GM13977 (cell line): ENCODE results near the gene CABLES1.

ENCODE experiments used
- DNase-seq: peaks from one replicate; pipeline ENCODE4 v3.0.0; 2012; ENCODE audit warnings: low spot score
- in situ Hi-C: fragments of 300-500 bp; cut with MboI; formaldehyde crosslinking; loops from one replicate; pipeline ENCODE4 v1.12.0; 2022; ENCODE audit warnings: low sequenced_read_pairs, low pct_unique_long_range_greater_than_20kb, mixed read lengths, inconsistent platforms; ENCODE audit not compliant: unreplicated experiment
- TF ChIP-seq, protein P1 (sequence below): IDR thresholded peaks from 2 replicates; pipeline ENCODE4 v1.5.1; 2012; ENCODE audit warnings: mild to moderate bottlenecking, control low read depth; ENCODE audit not compliant: insufficient read depth; ENCODE audit errors: extremely low read depth, missing control alignments

CABLES1 gene

DNA sequence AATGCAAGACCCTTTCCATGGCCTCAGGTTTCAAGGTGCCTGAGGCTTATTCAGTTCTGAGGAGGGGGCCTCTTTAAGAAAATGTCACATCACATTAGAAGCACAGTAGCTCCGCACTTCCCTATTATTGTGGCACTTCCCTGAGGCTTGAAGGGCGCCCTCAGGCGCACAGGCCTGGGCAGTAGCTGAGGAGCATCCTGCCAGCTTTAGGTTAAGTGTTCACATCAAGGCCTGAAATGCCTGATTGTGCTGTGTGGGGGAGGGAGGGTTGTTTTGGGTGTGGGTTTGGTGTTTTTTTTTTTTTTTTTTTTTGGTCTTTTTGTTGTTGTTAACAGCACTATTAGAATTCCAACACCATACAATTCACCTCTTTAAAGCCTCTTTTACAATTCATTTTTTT is 107.9 kb downstream of the CABLES1 start:
- TF ChIP-seq, protein P1, sequence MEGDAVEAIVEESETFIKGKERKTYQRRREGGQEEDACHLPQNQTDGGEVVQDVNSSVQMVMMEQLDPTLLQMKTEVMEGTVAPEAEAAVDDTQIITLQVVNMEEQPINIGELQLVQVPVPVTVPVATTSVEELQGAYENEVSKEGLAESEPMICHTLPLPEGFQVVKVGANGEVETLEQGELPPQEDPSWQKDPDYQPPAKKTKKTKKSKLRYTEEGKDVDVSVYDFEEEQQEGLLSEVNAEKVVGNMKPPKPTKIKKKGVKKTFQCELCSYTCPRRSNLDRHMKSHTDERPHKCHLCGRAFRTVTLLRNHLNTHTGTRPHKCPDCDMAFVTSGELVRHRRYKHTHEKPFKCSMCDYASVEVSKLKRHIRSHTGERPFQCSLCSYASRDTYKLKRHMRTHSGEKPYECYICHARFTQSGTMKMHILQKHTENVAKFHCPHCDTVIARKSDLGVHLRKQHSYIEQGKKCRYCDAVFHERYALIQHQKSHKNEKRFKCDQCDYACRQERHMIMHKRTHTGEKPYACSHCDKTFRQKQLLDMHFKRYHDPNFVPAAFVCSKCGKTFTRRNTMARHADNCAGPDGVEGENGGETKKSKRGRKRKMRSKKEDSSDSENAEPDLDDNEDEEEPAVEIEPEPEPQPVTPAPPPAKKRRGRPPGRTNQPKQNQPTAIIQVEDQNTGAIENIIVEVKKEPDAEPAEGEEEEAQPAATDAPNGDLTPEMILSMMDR = no peak
- no peak for DNase-seq
- in situ Hi-C loops = no loop called here

DNA sequence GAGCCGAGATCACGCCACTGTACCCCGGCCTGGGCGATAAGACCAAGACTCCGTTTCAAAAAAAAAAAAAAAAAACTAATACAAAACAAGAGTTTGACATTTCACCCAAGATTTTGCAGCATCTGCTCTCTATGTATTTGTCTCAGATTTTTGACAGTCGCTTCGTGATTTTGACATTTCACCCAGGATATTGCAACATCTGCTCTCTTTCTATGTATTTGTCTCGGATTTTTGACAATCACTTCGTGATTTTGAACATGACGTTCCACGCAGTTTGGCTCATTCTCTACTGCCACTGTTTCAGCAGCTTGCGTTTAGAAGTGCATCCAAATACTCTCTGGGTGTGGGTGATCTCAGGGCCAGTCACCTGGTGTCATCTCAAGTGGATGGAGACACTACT is 108.5 kb downstream of the CABLES1 start:
- TF ChIP-seq, protein P1 = no peak
- DNase-seq = no peak
- in situ Hi-C loops = no loop called here

DNA sequence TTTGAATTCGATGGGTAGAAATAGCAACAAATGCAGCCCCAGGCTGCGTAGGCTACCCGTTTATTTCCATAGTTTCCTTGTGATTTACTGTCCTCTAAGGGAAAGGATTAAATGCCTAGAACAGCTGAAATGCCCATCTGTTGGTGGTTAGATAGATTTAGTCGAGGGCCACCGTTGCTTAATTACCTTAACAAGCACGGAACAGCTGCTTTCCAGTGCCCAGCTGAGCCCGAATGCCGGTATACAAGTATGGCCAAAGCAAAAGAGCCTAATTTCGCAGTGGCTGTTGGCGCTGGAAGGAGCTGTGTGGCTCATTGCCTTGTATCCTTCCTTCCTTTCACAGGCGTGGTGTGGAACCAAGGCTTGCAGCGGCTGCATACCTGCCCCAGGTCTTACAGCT is 109.1 kb downstream of the CABLES1 start:
- in situ Hi-C loops = no loop called here
- no peak for DNase-seq
- TF ChIP-seq, protein P1 = no peak

DNA sequence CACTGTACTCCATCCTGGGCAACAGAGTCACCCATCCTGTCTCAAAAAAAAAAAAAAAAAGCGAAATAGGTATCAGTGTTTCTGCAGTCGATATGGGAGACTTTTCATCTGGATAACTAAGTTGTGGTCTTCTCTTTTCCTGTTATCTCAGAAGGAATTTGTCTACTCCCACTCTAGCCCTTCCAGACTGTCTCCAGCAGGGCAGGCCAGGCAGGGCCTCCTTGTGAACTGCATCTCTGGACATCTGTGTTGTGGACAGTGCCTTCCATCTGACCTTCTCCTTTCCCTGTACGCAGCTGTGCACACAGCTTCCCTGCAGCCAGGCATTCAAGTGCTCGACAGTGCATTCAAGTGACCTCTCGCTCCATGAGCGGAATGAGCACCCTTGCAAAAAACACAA is 110.2 kb downstream of the CABLES1 start:
- no peak for DNase-seq
- in situ Hi-C loops = no loop called here
- TF ChIP-seq, protein P1 = no peak

DNA sequence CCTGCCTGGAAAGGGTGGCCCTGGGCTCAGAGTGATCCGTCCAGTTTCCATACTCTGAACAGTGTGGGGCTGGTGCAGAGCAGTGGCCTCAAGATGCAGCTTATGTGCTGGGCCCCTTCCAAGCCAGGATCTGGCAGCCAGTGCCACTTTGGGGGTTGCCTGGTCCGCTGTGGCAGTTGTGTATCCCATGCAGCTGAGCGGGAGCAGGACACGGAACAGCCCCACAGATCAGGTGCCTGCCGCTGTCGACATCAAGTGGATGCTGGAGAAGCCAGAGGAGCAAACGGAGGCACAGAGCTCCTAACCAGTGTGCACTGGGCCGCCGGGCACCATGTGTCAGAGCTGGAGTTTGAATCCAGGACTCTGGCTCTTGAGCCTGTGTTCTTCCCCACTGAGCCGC is 112.0 kb downstream of the CABLES1 start:
- TF ChIP-seq, protein P1 = no peak
- no peak for DNase-seq
- in situ Hi-C loops = no loop called here

DNA sequence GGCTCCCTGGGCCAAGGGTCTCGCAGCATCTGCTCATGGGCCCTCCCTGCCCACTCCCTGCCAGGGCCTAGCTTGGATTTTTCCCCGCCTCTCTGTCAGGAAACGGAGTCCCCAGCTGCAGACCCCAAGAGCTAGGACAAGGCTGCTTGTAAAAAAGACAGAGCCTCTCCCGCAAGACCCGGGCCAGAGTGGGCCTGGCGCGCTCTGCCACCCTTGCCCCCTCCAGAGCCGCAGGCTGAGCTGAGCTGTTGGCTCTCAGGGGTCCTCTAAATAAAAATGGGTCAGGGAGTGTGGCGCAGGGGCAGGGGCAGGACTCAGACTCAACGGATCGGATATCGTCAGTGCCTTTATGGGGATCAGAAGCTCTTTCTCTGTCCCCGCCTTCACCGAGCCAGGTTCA is 112.6 kb downstream of the CABLES1 start:
- TF ChIP-seq, protein P1 = no peak
- no peak for DNase-seq
- in situ Hi-C loops = no loop called here

DNA sequence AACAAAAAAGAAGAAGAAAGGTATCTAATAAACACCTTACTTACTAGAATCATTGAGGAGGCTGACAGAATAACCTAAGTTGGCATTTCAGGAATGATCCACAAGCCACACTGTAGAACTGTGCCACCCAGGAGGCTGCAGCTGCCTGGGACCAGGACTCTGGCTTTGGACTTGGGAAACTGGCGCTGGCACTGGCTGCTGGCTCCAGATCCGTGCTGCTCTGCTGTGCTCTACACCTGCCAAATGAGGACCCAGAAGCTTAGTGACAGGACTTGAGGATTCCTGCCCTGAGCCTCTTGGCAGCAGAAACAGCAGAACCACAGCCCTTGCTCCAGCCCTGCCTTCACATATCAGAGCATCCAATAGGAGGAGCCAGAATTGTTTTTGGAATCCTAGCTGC is 113.5 kb downstream of the CABLES1 start:
- no peak for DNase-seq
- TF ChIP-seq, protein P1 = no peak
- in situ Hi-C loops = no loop called here
